GM18870 (cell line): ENCODE results near the gene SMIM35.
"Not testable (repeated sequence)": the region's sequence is repeated elsewhere in the genome, so short reads cannot be mapped to it uniquely, and the experiment has no call there.

Source experiments
- ATAC-seq: cut with Tn5 transposase; IDR thresholded peaks from one replicate; pipeline ENCODE4 v1.9.1; 2021; ENCODE audit warnings: moderate library complexity; ENCODE audit not compliant: unreplicated experiment

Gene SMIM35

DNA sequence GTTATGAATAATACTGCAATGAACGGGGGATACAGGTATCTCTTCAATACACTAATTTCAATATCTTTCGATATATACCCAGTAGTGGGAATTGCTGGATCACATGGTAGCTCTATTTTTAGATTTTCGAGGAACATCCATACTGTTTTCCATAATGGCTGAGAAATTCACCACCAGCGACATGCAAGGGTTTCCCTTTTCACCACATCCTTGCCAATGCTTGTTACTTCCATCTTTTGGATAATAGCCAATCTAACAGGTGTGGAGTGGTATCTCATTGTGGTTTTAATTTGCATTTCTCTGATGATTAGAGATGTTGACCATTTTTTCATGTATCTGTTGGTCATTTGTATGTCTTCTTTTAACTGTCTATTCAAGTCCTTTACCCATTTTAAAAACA is 94.6 kb downstream of the SMIM35 start:
- ATAC-seq, result no peak

DNA sequence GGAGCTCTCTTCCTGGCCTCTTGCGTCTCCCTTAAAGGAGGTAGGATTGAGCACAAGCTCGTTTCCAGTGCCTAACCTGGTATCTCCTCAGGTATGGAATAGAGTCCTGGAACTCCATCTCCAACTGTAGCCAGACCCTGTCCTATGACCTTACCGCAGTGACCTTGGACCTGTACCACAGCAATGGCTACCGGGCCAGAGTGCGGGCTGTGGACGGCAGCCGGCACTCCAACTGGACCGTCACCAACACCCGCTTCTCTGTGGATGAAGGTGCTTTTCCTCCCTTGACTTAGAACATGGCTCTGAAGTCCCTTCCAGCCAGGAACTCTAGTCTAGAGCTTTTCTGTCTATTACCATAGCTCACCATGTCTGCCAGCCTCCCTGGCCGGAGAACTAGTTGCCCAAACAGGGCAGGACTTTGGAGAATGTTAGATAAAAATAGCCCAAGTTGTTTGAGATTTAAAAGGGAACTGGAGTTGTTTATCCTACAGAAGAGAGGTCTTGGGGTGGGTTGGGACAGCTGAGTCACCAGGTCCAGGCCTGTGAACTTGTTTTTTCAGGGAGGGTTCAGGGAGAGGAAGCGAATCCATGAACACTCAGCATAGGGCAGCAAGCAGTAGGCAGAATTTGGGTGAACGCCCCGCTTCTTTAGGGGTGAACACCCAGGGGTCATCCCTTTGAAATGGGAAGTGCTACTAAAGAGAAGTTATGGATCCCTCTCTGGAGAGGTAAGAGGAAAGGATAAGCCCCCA is 97.2 kb downstream of the SMIM35 start:
- ATAC-seq, result no peak

DNA sequence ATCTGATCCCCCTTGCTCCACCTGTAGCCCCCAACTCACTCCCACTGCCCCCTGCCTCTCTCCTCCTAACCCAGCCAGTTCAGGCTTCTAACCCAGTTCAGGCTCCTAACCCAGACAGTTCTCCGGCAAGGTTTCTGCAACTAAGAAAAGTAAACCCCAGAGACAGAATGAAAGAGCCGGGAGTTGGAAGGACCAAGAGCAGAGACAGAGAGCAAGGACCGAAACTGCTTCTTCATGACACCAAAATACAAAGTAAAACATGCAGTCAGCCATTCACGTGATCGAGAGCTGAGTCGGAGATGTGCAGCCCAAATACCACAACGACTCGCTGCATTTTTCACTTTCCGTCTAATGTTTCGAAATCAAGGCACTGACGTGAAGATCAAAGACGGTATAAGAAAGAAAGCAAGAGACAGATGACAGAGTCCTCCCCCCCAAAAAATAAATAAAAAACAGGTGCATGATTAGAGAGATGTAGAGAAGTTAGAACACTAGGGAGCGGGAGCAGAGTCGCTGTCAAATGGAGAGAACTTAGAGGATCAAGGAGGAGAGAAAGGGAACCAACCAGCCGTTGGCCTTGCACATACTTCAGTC is 99.7 kb downstream of the SMIM35 start:
- ATAC-seq, result peak; percentile 43

DNA sequence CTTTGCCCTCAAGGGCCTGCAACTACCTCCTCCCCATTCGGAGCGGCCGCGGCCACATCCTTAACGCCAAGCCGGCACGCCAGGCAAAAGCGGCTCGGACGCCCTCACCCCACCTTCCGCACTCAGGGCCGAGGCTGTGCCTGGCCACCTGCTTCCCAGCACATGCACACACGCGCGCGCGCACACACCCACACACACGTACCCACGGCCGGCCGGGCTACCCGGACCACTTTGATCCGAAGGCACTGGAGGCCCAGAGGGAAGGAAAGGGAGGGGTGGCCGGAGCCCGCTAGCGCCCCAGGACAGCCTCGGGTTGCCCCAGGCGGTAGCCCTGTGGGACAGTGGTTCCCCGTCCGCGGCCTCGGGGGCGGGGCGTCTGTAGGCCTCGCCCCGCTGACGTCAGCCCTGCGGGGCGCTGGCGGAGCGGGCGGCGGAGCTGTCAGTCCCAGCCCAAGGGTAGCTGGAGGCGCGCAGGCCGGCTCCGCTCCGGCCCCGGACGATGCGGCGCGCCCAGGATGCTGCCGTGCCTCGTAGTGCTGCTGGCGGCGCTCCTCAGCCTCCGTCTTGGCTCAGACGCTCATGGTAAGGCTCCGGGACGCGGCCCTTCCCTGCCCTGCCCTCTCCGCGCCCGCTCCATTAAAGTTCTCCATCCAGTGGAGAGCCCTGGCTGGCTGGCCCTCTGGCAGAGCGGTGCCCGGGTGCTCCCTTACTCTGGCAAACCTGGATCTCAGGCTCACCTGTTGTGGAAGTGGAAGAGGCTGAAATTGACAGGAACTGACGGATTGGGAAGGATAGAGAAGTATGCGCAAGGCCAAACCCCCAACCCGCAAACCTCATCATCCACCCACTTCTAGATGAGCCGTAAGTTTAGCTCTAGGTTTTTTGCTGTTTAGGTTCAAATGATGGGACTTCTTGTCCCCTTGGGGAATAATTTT is 100.5 kb downstream of the SMIM35 start, which contains the start of gene IL10RA:
IL10RA (plus strand) TSS at position 442 of the 935 bp plus-strand sequence; CDS start at position 516, 74 bp downstream.
- ATAC-seq, result peak; percentile 65

DNA sequence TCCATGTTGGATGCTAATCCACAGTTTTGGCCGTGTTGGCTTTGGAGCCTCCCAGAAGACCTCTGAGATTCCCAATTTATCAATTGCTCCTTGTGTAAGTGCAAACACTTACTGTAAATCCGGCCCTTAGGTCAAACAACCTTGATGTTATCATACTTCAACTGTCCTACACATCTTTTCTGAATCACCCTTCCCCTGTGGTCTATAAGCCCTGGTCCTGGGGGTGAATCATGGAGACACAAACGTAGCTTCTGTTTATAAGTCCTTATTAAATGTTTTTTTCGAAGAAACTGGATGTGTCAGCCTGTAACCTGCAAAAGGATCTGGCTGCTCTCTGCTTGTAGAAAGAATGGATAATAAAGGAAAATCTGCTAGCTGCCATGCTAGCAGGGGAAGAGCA is 102.3 kb downstream of the SMIM35 start:
- ATAC-seq, result no peak

DNA sequence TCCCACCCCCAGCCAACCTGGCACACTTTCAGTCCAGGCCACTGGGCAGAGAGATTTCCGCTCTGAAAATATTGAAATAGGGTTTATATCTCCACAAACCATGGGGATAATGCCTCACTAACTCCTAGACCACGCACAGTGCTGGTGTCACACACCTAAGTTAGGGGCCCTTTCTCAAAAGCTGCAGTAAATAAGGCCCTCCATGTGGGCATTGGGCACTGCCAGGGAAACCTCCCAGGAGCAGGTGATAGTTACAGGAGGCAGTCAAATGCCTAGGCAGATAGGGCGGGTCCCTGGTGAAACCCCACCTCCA is 103.6 kb downstream of the SMIM35 start:
- ATAC-seq, result no peak

DNA sequence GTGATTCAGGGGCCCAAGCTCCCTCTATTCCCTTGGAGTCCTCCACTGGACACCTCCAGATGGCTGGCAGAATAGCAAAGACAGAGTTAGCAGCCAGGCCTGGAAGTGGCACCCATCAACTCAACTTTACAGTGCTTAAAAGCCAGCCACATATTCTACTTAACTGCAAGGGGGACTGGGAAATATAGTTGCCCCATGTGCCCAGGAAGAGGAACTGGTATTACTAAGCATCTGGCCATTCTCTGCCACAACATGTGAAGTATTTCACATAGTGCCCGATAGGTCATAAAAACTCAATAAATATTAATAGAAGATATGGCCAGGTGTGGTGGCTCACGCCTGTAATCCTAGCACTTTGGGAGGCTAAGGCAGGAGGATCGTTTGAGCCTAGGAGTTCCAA is 106.0 kb downstream of the SMIM35 start:
- no peak for ATAC-seq

DNA sequence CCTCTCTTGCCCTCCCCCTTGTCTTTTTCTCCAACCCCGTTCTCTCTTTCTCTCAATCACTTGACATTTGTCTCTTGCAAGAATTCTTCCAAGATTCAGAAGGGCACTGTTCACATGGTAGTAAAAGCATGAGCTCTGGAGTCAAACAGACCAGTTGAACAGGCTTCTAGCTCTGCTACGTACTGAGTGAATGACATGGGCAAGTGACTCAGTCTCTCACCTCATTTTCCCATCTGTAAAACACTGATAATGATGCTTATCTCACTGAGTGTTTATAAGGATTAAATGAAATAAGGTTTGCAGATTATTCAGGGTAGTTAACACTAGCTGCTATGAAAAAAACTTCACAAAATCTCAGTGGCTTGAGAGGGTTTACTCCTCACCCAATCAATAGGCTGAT is 106.5 kb downstream of the SMIM35 start:
- no peak for ATAC-seq

DNA sequence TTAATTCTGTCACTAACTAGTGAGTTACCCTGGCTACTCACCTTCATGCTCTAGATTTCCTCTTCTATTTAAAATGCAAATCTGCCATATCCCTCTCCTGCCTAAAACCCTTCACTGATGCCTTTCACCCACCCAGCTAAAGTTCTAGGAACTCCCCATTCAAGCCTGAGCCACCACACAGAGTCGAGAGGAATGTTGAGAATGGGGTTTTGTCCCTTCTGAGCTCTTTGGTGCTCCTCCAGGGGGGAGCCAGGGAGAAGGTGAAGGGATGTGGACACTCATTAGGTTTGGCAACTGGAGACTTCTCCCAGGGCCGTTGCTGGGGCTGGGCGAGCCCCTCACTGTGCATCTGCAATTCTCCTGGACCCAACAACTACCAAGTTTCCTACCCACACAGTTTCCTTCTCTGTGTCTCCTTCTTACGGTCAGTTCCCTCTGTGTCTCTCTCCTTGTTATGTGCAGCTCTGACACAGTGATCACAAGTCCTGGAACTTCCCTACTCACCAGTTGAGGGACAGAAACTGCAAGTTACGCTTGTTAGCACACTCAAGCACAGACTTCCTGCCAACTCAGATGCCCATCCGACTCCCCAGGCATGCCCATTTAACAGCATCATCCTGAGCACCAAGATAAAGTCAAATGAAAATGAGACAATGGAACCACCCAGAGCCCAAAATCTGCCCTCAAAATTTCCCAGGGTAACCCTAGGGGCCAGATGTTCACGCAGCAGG is 107.1 kb downstream of the SMIM35 start:
- ATAC-seq, result peak; percentile 70

DNA sequence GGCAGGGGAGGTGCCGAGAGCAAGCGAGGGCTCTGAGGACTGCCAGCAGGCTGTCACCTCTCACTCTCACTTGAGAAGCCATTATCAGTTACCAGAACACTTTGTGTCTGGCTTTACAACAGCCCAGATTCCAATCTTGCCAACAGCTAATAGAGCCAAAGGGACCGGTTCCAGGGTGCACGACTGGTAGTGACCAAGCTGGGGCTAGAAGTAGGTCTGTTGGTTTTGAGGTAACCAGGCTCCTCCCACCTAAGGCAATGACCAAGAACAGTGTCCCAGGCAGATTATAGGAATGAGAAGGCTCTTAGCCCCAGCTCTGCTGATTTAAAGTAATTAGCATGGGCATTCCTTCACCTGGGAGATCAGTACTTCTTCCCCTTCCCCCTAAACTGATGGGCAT is 107.8 kb downstream of the SMIM35 start:
- no peak for ATAC-seq

DNA sequence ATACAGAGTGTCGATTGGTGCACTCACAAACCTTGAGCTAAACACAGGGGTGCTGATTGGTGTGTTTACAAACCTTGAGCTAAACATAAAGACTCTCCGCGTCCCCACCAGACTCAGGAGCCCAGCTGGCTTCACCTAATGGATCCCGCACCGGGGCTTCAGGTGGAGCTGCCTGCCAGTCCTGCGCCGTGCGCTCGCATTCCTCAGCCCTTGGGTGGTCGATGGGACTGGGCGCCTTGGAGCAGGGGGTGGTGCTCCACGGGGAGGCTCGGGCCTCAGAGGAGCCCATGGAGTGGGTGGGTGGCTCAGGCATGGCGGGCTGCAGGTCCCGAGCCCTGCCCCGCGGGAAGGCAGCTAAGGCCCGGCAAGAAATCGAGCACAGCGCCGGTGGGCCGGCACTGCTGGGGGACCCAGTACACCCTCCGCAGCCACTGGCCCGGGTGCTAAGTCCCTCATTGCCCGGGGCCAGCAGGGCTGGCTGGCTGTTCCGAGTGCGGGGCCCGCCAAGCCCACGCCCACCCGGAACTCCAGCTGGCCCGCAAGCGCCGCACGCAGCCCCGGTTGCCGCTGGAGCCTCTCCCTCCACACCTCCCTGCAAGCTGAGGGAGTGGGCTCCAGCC is 108.4 kb downstream of the SMIM35 start:
- not testable (repeated sequence) for ATAC-seq

DNA sequence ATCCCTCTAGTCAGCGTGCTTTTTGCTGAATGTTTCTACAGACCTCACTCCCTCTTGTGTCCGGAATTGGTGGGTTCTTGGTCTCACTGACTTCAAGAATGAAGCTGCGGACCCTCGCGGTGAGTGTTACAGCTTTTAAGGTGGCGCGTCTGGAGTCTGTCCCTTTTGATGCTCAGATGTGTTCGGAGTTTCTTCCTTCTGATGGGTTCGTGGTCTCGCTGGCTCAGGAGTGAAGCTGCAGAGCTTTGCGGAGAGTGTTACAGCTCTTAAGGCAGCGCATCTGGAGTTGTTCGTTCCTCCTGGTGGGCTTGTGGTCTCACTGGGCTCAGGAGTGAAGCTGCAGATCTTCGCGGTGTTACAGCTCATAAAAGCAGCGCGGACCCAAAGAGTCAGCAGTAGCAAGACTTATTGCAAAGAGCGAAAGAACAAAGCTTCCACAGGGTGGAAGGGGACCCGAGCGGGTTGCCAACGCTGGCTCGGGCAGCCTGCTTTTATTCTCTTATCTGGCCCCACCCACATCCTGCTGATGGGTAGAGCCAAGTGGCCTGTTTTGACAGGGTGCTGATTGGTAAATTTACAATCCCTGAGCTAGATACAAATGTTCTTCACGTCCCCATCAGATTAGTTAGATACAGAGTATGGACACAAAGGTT is 109.0 kb downstream of the SMIM35 start:
- ATAC-seq, result not testable (repeated sequence)

DNA sequence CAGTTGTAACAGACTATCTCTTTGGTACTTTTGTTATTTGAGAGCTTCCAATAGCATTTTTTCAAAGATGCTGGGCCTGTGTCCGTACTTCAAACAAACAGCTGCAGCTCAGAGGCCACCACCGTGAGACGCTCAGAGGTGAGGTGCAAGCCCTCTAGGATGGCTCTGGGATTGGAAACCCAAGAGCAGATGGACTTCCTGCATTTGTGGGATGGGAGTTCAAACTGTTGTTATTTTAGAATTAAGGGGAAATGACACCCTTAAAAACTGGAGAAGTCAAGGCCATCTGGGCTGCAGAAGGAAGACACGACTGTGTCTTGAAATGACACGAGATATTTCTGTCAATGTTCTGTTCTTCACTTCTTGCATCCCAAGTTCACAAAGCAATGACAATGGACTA is 109.7 kb downstream of the SMIM35 start:
- ATAC-seq, result no peak

DNA sequence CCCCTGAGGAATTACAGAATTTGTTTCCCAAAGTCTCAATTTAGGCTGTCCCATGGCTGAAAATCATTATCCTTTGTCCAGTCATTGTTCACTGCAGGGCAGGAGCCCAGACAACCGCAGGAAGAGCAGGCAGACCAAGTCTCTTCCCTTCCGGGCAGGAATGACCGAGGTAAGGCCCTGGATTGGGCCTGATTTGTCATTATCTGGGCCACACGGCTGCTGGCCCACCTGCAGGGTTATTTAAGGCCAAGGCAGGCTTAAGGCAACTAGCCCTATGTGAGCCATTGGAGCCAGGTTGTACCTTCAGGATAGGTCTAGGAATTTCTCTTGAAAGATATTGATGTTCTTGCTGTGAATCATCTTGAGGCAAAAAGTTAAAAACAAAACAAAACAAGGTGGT is 110.3 kb downstream of the SMIM35 start:
- ATAC-seq, result no peak

DNA sequence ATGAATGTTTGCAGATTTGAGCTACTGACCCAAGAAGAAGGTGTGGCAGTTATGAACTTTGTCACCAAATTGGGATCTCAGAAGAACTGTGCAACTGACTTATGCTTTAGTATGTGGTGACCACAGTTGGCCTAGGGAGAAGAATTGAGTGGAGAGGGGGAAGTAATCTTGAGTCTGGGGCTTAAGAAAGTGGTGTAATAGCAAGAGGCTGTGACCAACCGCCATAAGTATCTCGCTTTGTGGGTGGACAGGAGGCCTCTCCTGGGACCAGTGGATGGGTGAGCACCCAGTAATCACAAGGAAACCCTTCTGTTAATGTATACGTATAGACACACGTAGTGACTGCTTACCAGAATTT is 113.3 kb downstream of the SMIM35 start:
- ATAC-seq, result no peak

DNA sequence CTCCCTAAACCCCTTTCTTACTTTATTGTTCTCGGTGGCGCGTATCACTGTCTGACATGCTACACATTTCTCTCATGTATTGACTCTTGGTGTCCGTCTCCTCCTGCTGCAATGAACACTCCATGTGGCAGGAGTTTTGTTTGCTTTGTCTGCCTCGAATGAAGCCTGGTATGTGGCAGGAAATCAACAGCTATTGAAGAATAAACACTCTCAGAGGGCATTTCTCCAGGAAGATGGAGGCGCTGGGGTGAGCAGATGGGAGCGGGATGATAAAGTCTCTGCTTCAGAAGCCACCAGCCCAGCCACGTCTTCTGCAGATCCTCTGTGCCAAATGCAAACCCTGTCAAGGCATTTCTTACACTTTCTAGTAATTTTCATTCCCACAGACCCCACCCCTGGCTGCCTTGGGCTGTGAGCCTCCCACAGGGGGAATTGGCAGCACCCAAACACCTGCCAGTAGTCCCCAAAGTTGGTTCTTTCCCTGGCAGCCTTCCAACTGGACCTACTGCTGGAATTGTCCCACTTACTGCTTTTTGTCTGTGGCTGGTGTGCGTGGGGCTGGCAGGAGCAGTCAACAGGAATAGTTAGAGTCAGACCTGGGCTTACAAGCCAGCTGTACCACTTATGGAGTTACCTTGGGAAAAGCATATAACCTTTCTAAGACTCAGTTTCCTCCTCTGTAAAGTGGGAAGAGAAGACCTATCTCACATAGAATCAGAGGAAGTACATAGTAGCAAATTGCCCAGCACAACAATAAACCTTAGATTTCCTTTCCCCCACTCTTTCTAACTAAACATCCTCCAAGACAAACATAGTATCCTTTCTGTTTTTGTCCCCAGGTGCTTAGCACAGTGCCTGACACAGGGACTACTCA is 113.9 kb downstream of the SMIM35 start:
- ATAC-seq, result no peak

DNA sequence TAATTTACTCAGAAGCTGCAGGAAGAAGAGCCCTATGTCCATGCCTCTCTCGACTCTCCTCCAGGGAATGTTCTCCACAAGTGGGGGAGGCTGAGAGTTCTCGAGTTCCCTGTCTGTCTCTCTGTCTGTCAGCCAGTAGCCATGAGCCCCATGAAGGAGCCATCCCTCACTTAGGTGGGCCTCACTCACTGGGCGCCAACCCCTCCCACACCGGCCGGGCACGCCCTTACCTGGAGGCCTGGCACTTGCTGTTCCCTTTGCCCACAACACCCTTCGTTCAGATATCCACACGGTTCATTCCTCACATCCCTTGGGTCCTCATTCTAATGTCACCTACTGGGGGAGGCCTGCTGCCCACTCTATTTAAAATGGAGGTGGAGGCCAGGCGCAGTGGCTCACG is 114.7 kb downstream of the SMIM35 start:
- ATAC-seq, result no peak

DNA sequence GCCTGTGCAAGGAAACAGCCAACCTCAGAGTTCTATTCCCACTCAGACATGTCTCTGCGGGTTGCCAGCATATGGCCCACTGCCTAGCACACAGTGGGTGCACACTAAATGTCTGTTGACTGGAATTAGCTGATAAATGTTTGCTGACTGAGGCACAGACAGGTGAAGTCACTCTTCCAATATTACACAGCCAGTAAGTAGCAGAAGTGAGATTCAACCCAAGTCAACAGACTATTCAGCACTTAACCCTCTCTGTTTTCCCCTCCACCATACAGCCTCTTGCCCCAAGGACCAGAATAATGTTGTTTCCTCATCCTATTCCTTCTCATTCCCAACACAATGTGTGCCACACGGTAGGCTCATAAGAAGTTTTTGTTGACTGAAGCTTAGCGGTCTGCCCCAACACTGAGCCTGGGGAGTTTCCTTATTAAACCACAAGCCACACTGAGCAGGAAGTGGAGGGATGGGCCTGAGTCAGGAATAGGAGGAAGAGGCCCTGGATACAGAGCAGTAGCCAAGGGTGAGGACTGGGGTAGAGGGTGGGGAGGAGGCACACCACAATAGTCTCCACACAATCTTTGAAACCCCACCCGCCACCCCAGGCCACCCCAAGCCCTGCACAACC is 116.3 kb downstream of the SMIM35 start:
- no peak for ATAC-seq
